Spleen (tissue), 7 donors: ENCODE measurements around the gene PROKR2.

ENCODE experiments used
- POLR2A ChIP-seq, 3 donors: fragments of 450-650 bp; IDR thresholded peaks; one replicate each; pipeline ENCODE4 v1.5.1; 2017; ENCODE audit warnings: antibody characterized with exemption in 3 of 3, mild to moderate bottlenecking in 1 of 3
- POLR2AphosphoS5 ChIP-seq, 3 donors: sonication (generic); formaldehyde crosslinking; IDR thresholded peaks; one replicate each; pipeline ENCODE4 v1.5.1; 2017; ENCODE audit warnings: antibody characterized with exemption in 3 of 3
- TF ChIP-seq, protein P1 (sequence below), 11 experiments: fragments of 200-600 bp in 7 of 11; fragments of 450-650 bp in 4 of 11; sonication (generic) in 4 of 11; IDR thresholded peaks in 8 of 11; conservative IDR thresholded peaks in 3 of 11; 1 replicate in 7 of 11; 2 replicates in 4 of 11; pipeline versions ENCODE4 v1.4.0 to v1.8.0; 2016 to 2021; ENCODE audit warnings: antibody characterized with exemption in 11 of 11, inconsistent platforms in 4 of 11, mild to moderate bottlenecking in 1 of 11
- donor health status: DM: no; HTN: no; CAD: no; lungs with moderate emphysema.
- donor health status: DM: no; HTN: no; CAD: no.
- donor health status: DM: no; HTN: no; CAD: no.

DNA sequence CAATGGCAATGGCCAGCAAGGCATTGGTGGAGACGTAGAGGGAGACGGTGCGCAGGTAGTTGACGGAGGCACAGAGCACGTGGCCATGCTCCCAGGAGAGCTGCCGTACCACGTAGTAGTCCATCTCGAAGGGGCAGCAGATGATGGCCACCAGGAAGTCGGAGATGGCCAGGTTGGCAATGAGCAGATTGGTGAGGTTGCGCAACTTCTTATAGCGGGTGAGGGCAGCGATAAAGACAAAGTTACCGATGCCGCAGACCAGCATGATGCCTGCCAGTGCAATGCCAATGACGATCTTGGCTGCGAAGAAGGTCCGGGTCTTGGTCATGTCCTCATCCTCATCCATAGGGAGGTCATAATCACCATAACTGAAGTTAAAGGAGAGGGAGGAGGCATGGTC, 2.8 kb downstream of the PROKR2 start:
- TF ChIP-seq, protein P1, sequence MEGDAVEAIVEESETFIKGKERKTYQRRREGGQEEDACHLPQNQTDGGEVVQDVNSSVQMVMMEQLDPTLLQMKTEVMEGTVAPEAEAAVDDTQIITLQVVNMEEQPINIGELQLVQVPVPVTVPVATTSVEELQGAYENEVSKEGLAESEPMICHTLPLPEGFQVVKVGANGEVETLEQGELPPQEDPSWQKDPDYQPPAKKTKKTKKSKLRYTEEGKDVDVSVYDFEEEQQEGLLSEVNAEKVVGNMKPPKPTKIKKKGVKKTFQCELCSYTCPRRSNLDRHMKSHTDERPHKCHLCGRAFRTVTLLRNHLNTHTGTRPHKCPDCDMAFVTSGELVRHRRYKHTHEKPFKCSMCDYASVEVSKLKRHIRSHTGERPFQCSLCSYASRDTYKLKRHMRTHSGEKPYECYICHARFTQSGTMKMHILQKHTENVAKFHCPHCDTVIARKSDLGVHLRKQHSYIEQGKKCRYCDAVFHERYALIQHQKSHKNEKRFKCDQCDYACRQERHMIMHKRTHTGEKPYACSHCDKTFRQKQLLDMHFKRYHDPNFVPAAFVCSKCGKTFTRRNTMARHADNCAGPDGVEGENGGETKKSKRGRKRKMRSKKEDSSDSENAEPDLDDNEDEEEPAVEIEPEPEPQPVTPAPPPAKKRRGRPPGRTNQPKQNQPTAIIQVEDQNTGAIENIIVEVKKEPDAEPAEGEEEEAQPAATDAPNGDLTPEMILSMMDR (IDR thresholded peaks at IDR 0.05 in 8 of 11, conservative IDR thresholded peaks at IDR 0.05 in 3 of 11) = no peak
- no peak for TF ChIP-seq POLR2A (IDR thresholded peaks at IDR 0.05)
- no peak for TF ChIP-seq POLR2AphosphoS5 (IDR thresholded peaks at IDR 0.05)
